GM12873 (cell line): ENCODE results near the gene BCAS3.

Source experiments
- CTCF ChIP-seq: IDR thresholded peaks from 2 replicates; pipeline ENCODE4 v1.5.1; 2012; ENCODE audit warnings: low read depth, mild to moderate bottlenecking, moderate library complexity, low read length, control low read depth; ENCODE audit not compliant: insufficient read depth; ENCODE audit errors: missing control alignments

The BCAS3 gene

GRCh38 chr17:61349350-61349749, 671.7 kb downstream of the BCAS3 start:
- TF ChIP-seq CTCF, result peak; percentile 32

- no peak for TF ChIP-seq CTCF
Observed at GRCh38 chr17:61351745-61352407, 674.2 kb downstream of the BCAS3 start.

- no peak for TF ChIP-seq CTCF
Observed at GRCh38 chr17:61352408-61352770, 674.7 kb downstream of the BCAS3 start.

- no peak for TF ChIP-seq CTCF
Observed at GRCh38 chr17:61352781-61353491, 675.3 kb downstream of the BCAS3 start.

GRCh38 chr17:61353615-61354014, 676.0 kb downstream of the BCAS3 start:
- TF ChIP-seq CTCF, result no peak

GRCh38 chr17:61354895-61355874, 677.5 kb downstream of the BCAS3 start:
- no peak for TF ChIP-seq CTCF

GRCh38 chr17:61360318-61360943, 682.8 kb downstream of the BCAS3 start:
- TF ChIP-seq CTCF, result no peak
